ENCODE measurements around the gene LPP. TPM values are rescaled to one million over a fixed set of nuclear protein-coding genes. Genes with fewer than 3 reads are reported as not detected.

The LPP gene
- total RNA-seq, 2 donors from 2014 or later: 1,568 to 1,607 TPM

DNA sequence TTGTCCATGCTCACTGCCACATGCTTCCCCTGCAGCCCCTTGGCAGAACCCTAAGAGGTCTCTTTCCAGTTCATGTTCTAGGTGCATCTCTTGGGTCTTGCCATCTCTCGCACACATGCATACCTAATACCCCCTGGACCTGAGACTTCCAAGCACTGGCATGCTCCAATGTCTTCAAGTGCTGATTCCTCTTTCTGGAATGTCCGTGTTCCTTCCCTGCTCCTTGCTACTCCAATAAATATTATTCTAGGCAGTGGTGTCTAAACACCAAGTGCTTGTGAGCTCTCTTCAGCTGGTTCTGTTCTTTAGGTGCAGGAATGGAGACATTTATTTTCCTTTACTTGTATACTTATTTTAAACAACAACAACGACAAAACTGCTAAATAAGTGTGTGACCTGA, 370.1 kb downstream of the LPP start:
- Histone ChIP-seq H3K4me1 (ENCODE audit: control insufficient read depth in 1 of 2, low read depth in 2 of 2) (peaks cover 30 to 88% of the 10 kb centered on the region in 2 donors), H3K4me3 (no peak overlapping the region), H3K9me3 (no peaks in the 10 kb centered on the region), H3K27ac (peak overlapping the region in 1 of 2 donors; percentile 32), H3K27me3 (replicated peaks; ENCODE audit: insufficient read depth) (no peaks in the 10 kb centered on the region), H3K36me3 (peaks cover 10% of the 10 kb centered on the region)
- TF ChIP-seq CTCF (IDR thresholded peaks at IDR 0.05): no peak
- DNase-seq (ENCODE audit: low spot score) (no peak), ATAC-seq (ENCODE audit: insufficient number of reproducible peaks, low FRiP score, low read depth) (no peak)

DNA sequence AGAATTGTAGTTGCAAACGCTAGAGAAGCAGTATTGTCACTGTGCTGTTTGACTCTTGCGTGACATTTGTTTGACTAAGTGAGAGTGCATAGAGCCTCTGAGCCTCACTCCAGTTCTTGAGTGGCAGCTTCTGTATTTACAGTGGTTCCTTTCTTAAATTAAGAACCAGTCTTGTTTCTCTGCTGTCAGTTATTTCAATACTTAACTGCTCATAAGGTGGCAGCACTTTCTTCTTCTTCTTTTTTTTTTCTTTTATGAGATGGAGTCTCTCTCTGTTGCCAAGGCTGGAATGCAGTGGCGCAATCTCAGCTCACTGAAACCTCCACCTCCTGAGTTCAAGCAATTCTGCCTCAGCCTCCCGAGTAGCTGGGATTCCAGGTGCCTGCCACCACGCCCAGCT, 372.1 kb downstream of the LPP start:
- Histone ChIP-seq H3K27ac (peak overlapping the region; percentile 15 to 35), H3K27me3 (replicated peaks; ENCODE audit: insufficient read depth) (no peaks in the 10 kb centered on the region), H3K4me1 (ENCODE audit: control insufficient read depth in 1 of 2, low read depth in 2 of 2) (peaks cover 22 to 92% of the 10 kb centered on the region in 2 donors), H3K36me3 (peaks cover 10% of the 10 kb centered on the region), H3K4me3 (no peak overlapping the region), H3K9me3 (no peaks in the 10 kb centered on the region)
- no peak for ATAC-seq (ENCODE audit: insufficient number of reproducible peaks, low FRiP score, low read depth)
- TF ChIP-seq CTCF (IDR thresholded peaks at IDR 0.05): no peak
- DNase-seq (ENCODE audit: low spot score): no peak

DNA sequence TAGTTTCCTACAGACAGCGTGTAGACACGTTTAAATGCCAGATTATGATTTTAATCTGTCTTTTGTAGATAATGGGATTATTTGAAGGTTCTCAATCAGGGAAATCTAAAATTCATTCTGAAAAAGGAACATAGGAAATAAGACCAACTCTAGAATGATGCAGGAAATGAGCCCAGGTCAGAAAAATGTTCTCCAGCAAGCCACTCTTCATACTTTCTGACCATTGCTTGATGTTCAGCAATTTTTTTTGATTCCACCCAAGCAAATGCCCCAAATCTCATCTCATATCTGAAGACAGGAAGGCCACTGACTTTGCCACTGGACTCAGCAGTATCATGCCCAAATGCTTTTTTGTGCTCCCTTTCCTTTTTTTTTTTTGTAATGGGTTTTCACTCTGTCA, 373.4 kb downstream of the LPP start:
- no peak overlapping the region for H3K27ac ChIP-seq
- DNase-seq (ENCODE audit: low spot score): no peak
- no peaks in the 10 kb centered on the region for H3K9me3 ChIP-seq
- TF ChIP-seq CTCF (IDR thresholded peaks at IDR 0.05): no peak
- no peak for ATAC-seq (ENCODE audit: insufficient number of reproducible peaks, low FRiP score, low read depth)
- H3K27me3 ChIP-seq (replicated peaks; ENCODE audit: insufficient read depth): no peaks in the 10 kb centered on the region
- H3K4me3 ChIP-seq: no peak overlapping the region
- peaks cover 10% of the 10 kb centered on the region for H3K36me3 ChIP-seq
- H3K4me1 ChIP-seq (ENCODE audit: control insufficient read depth in 1 of 2, low read depth in 2 of 2): peaks cover 22 to 90% of the 10 kb centered on the region in 2 donors

GRCh38 chr3:188528396-188528795, 374.4 kb downstream of the LPP start:
- DNase-seq (ENCODE audit: low spot score): no peak
- Histone ChIP-seq H3K36me3 (peaks cover 10% of the 10 kb centered on the region), H3K4me3 (no peak overlapping the region), H3K27ac (no peak overlapping the region), H3K4me1 (ENCODE audit: control insufficient read depth in 1 of 2, low read depth in 2 of 2) (peaks cover 25 to 91% of the 10 kb centered on the region in 2 donors), H3K27me3 (replicated peaks; ENCODE audit: insufficient read depth) (no peaks in the 10 kb centered on the region), H3K9me3 (no peaks in the 10 kb centered on the region)
- no peak for TF ChIP-seq CTCF (IDR thresholded peaks at IDR 0.05)
- no peak for ATAC-seq (ENCODE audit: insufficient number of reproducible peaks, low FRiP score, low read depth)

DNA sequence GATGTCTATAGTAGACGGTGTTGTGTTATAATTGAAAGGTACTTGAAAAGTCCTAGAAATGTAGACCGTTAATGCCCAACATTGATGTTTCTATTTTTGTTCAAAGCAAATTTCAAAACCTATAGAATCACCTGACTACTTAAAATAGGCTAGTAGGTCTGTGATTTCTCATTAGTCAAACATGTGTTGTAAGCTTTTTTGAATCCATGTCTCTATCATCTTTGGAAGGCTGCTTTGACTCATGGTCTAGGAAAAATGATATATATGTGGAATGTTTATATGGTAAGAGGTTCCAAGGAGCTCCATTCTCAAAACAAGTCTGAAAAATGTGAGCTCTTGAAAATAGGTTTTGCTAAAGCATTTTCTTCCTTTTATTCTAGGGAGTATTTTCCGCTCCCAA, 375.3 kb downstream of the LPP start:
- no peaks in the 10 kb centered on the region for H3K9me3 ChIP-seq
- no peak for TF ChIP-seq CTCF (IDR thresholded peaks at IDR 0.05)
- H3K4me3 ChIP-seq: no peak overlapping the region
- H3K4me1 ChIP-seq (ENCODE audit: control insufficient read depth in 1 of 2, low read depth in 2 of 2): peaks cover 17 to 91% of the 10 kb centered on the region in 2 donors
- DNase-seq (ENCODE audit: low spot score) (no peak), ATAC-seq (ENCODE audit: insufficient number of reproducible peaks, low FRiP score, low read depth) (no peak)
- H3K36me3 ChIP-seq: peaks cover 10% of the 10 kb centered on the region
- H3K27ac ChIP-seq: no peak overlapping the region
- H3K27me3 ChIP-seq (replicated peaks; ENCODE audit: insufficient read depth): no peaks in the 10 kb centered on the region
